GM23248 (cell line): ENCODE data around the gene CCSAP.

Experiments used
- EZH2 ChIP-seq: fragments of 200-600 bp; sonication (generic); IDR thresholded peaks from 2 replicates; pipeline ENCODE4 v1.6.1; 2018; ENCODE audit warnings: antibody characterized with exemption, mild to moderate bottlenecking; ENCODE audit not compliant: insufficient read depth, poor library complexity, severe bottlenecking
- EZH2phosphoT487 ChIP-seq: fragments of 200-600 bp; sonication (generic); IDR thresholded peaks from 2 replicates; pipeline ENCODE4 v1.6.1; 2018; ENCODE audit warnings: antibody characterized with exemption, moderate library complexity, mild to moderate bottlenecking, low read depth; ENCODE audit not compliant: insufficient read depth

DNA sequence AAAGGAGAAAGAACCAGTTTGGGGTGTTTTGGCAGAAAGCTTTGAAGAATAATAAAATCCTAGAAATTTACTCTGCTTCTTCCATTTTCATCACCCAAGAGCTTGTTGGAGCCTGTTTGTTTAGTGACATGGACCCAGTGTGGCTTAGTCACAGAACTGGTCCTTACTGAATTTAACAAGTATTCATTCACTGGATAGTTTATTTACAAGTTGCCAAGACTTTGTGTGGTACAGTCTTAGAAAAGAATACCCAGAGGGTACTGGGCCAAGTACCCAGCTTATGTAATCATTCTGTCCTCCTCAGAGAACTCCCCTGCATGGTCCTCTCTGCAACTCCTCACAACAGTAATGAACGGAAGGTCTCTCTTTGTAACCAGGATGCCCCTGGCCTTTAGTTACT lies 55.6 kb downstream of the CCSAP start:
- no peak for TF ChIP-seq EZH2
- TF ChIP-seq EZH2phosphoT487: no peak
